T47D (cell line): Measurements from ENCODE around the gene TAS2R1.

ENCODE experiments used
- DNase-seq, 2 experiments: peaks; one replicate each; pipeline versions ENCODE4 v3.0.0 to v3.0.0-alpha.2; 2011 to 2012; ENCODE audit warnings: low read depth in 1 of 2, low spot score in 1 of 2
- JUND ChIP-seq: IDR thresholded peaks from 2 replicates; pipeline ENCODE4 v1.6.1; 2012; ENCODE audit warnings: low read depth
- in situ Hi-C: cut with HindIII; loops from 2 replicates; pipeline ENCODE4 v1.10.0; 2016; ENCODE audit warnings: low sequenced_read_pairs, low pct_unique_long_range_greater_than_20kb

The TAS2R1 gene

GRCh38 chr5:9630251-9630650, at the start of gene TAS2R1:
Gene TAS2R1 (minus strand): TSS chr5:9630351. CDS start chr5:9630032, 319 bp downstream.
- TF ChIP-seq JUND: no peak
- DNase-seq: no peak
- in situ Hi-C loops: no loop called here

GRCh38 chr5:9670371-9670770, 40.2 kb upstream of the TAS2R1 start:
- in situ Hi-C loops: no loop called here
- no peak for DNase-seq
- TF ChIP-seq JUND: no peak

- in situ Hi-C loops: no loop called here
- DNase-seq: no peak
- no peak for TF ChIP-seq JUND
Observed at GRCh38 chr5:9667906-9668305, 37.8 kb upstream of the TAS2R1 start.

GRCh38 chr5:9663891-9664290, 33.7 kb upstream of the TAS2R1 start:
- in situ Hi-C loops: no loop called here

GRCh38 chr5:9661316-9662015, 31.3 kb upstream of the TAS2R1 start:
- DNase-seq: no peak
- in situ Hi-C loops: no loop called here
- TF ChIP-seq JUND: no peak

More at GRCh38 chr5:9663891-9664290, 33.7 kb upstream of the TAS2R1 start:
- TF ChIP-seq JUND: no peak
- no peak for DNase-seq

GRCh38 chr5:9658706-9659105, 28.6 kb upstream of the TAS2R1 start:
- DNase-seq: no peak
- no peak for TF ChIP-seq JUND
- in situ Hi-C loops: no loop called here

- in situ Hi-C loops: no loop called here
- DNase-seq: no peak
- TF ChIP-seq JUND: no peak
Observed at GRCh38 chr5:9657819-9658218, 27.7 kb upstream of the TAS2R1 start.

GRCh38 chr5:9655641-9656040, 25.5 kb upstream of the TAS2R1 start:
- no peak for DNase-seq
- TF ChIP-seq JUND: no peak
- in situ Hi-C loops: no loop called here

- in situ Hi-C loops: no loop called here
- DNase-seq: peak in 1 of 2 experiments; percentile 78
- no peak for TF ChIP-seq JUND
Observed at GRCh38 chr5:9654886-9655285, 24.7 kb upstream of the TAS2R1 start.

- peak in 1 of 2 experiments; percentile 31 for DNase-seq
- in situ Hi-C loops: no loop called here
- TF ChIP-seq JUND: no peak
Observed at GRCh38 chr5:9653811-9654210, 23.7 kb upstream of the TAS2R1 start.

GRCh38 chr5:9653061-9653460, 22.9 kb upstream of the TAS2R1 start:
- no peak for DNase-seq
- in situ Hi-C loops: no loop called here
- TF ChIP-seq JUND: no peak

GRCh38 chr5:9652295-9652694, 22.1 kb upstream of the TAS2R1 start:
- in situ Hi-C loops: no loop called here
- DNase-seq: no peak
- TF ChIP-seq JUND: no peak

- no peak for TF ChIP-seq JUND
- no peak for DNase-seq
- in situ Hi-C loops: no loop called here
Observed at GRCh38 chr5:9646843-9647242, 16.7 kb upstream of the TAS2R1 start.

GRCh38 chr5:9644630-9645029, 14.5 kb upstream of the TAS2R1 start:
- in situ Hi-C loops: no loop called here
- DNase-seq: no peak
- no peak for TF ChIP-seq JUND
